B cell (primary cell): Measurements from ENCODE around the gene VASN. TPM values are rescaled to one million over a fixed set of nuclear protein-coding genes. Genes with fewer than 3 reads are reported as not detected.

Experiments
- ATAC-seq: fragments of 200-7000 bp; cut with Tn5 transposase; one replicate; pipeline ENCODE4 v1.10.0; 2021; ENCODE audit warnings: low read depth, mild to moderate bottlenecking, moderate number of reproducible peaks, moderate library complexity
- CTCF ChIA-PET: fragments of 350-600 bp; sonication (Branson Sonifier 250); formaldehyde crosslinking; loops from one replicate; lab custom pipeline; 2021; ENCODE audit warnings: antibody characterized with exemption, inconsistent platforms; lab: Charles Lee
- POLR2A ChIA-PET: fragments of 350-600 bp; sonication (Branson Sonifier 250); formaldehyde crosslinking; loops from one replicate; lab custom pipeline; 2021; ENCODE audit warnings: antibody characterized with exemption; lab: Charles Lee
- DNase-seq: peaks from one replicate; pipeline ENCODE4 v3.0.0; 2013
- H2AFZ ChIP-seq: 2 replicates; pipeline ENCODE4 v1.6.1; 2012; ENCODE audit warnings: mild to moderate bottlenecking, low read depth, low read length; ENCODE audit not compliant: insufficient read depth, poor library complexity, severe bottlenecking
- H3K27ac ChIP-seq, 2 donors: 1 replicate in 1 of 2; 2 replicates in 1 of 2; pipeline ENCODE4 v1.5.1; 2012 to 2013; ENCODE audit warnings: low read length in 2 of 2, mild to moderate bottlenecking in 2 of 2, moderate library complexity in 1 of 2
- H3K27me3 ChIP-seq, 4 experiments: fragments of 200-600 bp in 1 of 4; sonication (generic) in 1 of 4; replicated peaks in 1 of 4; 1 replicate in 2 of 4; 2 replicates in 2 of 4; pipeline versions ENCODE4 v1.6.1 to v1.7.0; 2013 to 2016; ENCODE audit warnings: low read length in 3 of 4, mild to moderate bottlenecking in 2 of 4, mixed read lengths in 1 of 4, moderate library complexity in 1 of 4; ENCODE audit not compliant: insufficient read depth in 4 of 4, control insufficient read depth in 3 of 4; ENCODE audit errors: control extremely low read depth in 1 of 4
- H3K36me3 ChIP-seq, 2 experiments: replicated peaks in 1 of 2; 1 replicate in 1 of 2; 2 replicates in 1 of 2; pipeline versions ENCODE4 v1.6.1 to v1.7.1; 2013; ENCODE audit warnings: low read length in 1 of 2; ENCODE audit not compliant: insufficient read depth in 2 of 2, control insufficient read depth in 1 of 2; ENCODE audit errors: control extremely low read depth in 1 of 2, extremely low read depth in 1 of 2
- H3K4me1 ChIP-seq, 2 donors: fragments of 200-600 bp in 1 of 2; sonication (generic) in 1 of 2; 1 replicate in 1 of 2; 2 replicates in 1 of 2; pipeline versions ENCODE4 v1.5.1 to v1.6.1; 2013 to 2017; ENCODE audit warnings: low read length in 2 of 2; ENCODE audit not compliant: control insufficient read depth in 2 of 2, insufficient read depth in 2 of 2
- H3K4me2 ChIP-seq: replicated peaks from 2 replicates; pipeline ENCODE3; 2012; ENCODE audit warnings: mild to moderate bottlenecking, low read depth, low read length; ENCODE audit not compliant: poor library complexity, severe bottlenecking
- H3K4me3 ChIP-seq, 5 experiments: fragments of 200-600 bp in 1 of 5; sonication (generic) in 1 of 5; 1 replicate in 3 of 5; 2 replicates in 2 of 5; pipeline versions ENCODE4 v1.5.1 to v1.7.0; 2011 to 2016; ENCODE audit warnings: low read length in 4 of 5, mild to moderate bottlenecking in 4 of 5, low read depth in 2 of 5, control low read depth in 1 of 5, moderate library complexity in 1 of 5; ENCODE audit not compliant: insufficient read depth in 1 of 5; ENCODE audit errors: control extremely low read depth in 1 of 5, extremely low read depth in 1 of 5
- H3K79me2 ChIP-seq: fragments of 200-600 bp; sonication (generic); one replicate; pipeline ENCODE4 v1.6.0; 2016; ENCODE audit warnings: low read length; ENCODE audit not compliant: control insufficient read depth, insufficient read depth
- H3K9ac ChIP-seq: fragments of 200-600 bp; sonication (generic); 2 replicates; pipeline ENCODE4 v1.6.1; 2017; ENCODE audit warnings: mild to moderate bottlenecking, low read length, moderate library complexity
- H3K9me3 ChIP-seq, 3 donors: one replicate each; pipeline versions ENCODE4 v1.6.1 to v1.7.1; 2013; ENCODE audit warnings: low read length in 2 of 3; ENCODE audit not compliant: control insufficient read depth in 2 of 3, insufficient read depth in 1 of 3; ENCODE audit errors: control extremely low read depth in 1 of 3
- H4K20me1 ChIP-seq: 2 replicates; pipeline ENCODE4 v1.6.0; 2012; ENCODE audit warnings: mild to moderate bottlenecking, low read length; ENCODE audit not compliant: insufficient read depth, control insufficient read depth, poor library complexity, severe bottlenecking
- H3K27ac Mint-ChIP-seq: one replicate; pipeline ENCODE4 v1.8.0; 2021; ENCODE audit warnings: mixed read lengths
- H3K27me3 Mint-ChIP-seq: one replicate; pipeline ENCODE4 v1.8.0; 2021; ENCODE audit warnings: mixed read lengths
- H3K4me1 Mint-ChIP-seq: one replicate; pipeline ENCODE4 v1.8.0; 2021; ENCODE audit warnings: mixed read lengths
- H3K4me3 Mint-ChIP-seq: one replicate; pipeline ENCODE4 v1.8.0; 2021; ENCODE audit warnings: mixed read lengths
- H3K9me3 Mint-ChIP-seq: one replicate; pipeline ENCODE4 v1.8.0; 2022; ENCODE audit warnings: mixed read lengths; ENCODE audit not compliant: insufficient read depth
- CTCF ChIP-seq: fragments of 200-600 bp; IDR thresholded peaks from one replicate; pipeline ENCODE4 v1.8.0; 2022; ENCODE audit warnings: antibody characterized with exemption, mild to moderate bottlenecking
- EZH2 ChIP-seq: IDR thresholded peaks from 2 replicates; pipeline ENCODE4 v1.6.1; 2012; ENCODE audit warnings: borderline replicate concordance, low read depth, mild to moderate bottlenecking, moderate library complexity, low read length; ENCODE audit not compliant: insufficient read depth, poor library complexity, severe bottlenecking
- WGBS: methylation state at CpG from one replicate; pipeline ENCODE4 v1.1.5; 2013; ENCODE audit warnings: missing lambda C conversion rate; ENCODE audit not compliant: insufficient coverage; 5-methylcytosine and 5-hydroxymethylcytosine counted together
- intact Hi-C: fragments of 100-400 bp; cut with micrococcal nuclease; formaldehyde crosslinking; loops from one replicate; pipeline ENCODE4 v1.10.0; 2022
- polyA plus RNA-seq: library from polyadenylated mRNA; depleted of rRNA; stranded (reverse); fragments of >200 nt; gene quantifications from 2 replicates; pipeline ENCODE4 v1.2.3, GENCODE V29; 2012
- total RNA-seq, 2 donors: library from RNA; stranded (reverse); fragments of 120-200 nt in 1 of 2; gene quantifications; 1 replicate in 1 of 2; 2 replicates in 1 of 2; pipeline versions ENCODE4 v1.2.3 to v1.2.4, GENCODE V29; 2013 to 2022

VASN gene
- total and polyA plus RNA-seq, 2 donors (not counting 1 experiment from before 2014, with no cell fraction given): 0.57 to 0.76 TPM

GRCh38 chr16:4407543-4408322, 36.1 kb downstream of the VASN start:
- TF ChIP-seq EZH2 (no peak), CTCF (no peak)
- Mint-ChIP-seq H3K27me3 (no peaks in the 10 kb centered on the region), H3K4me1 (peaks cover 4% of the 10 kb centered on the region), H3K4me3 (no peak overlapping the region), H3K27ac (no peak overlapping the region), H3K9me3 (no peaks in the 10 kb centered on the region)
- ChIA-PET POLR2A (no interaction called here), CTCF (no interaction called here)
- 99% methylated on average over 19 of the region's 22 CpGs for WGBS
- Histone ChIP-seq H3K9me3 (no peaks in the 10 kb centered on the region), H4K20me1 (peaks cover 88% of the 10 kb centered on the region), H3K36me3 (peaks cover 0 to 93% of the 10 kb centered on the region in 2 experiments), H3K4me3 (no peak overlapping the region), H3K27me3 (no peaks in the 10 kb centered on the region), H3K4me2 (no peak overlapping the region), H2AFZ (no peak overlapping the region), H3K4me1 (peaks cover 0 to 4% of the 10 kb centered on the region in 2 donors), H3K27ac (no peak overlapping the region), H3K79me2 (peaks cover 62% of the 10 kb centered on the region), H3K9ac (no peak overlapping the region)
- DNase-seq (peak; percentile 15), ATAC-seq (no peak)
- intact Hi-C loops: no loop called here

- no peak overlapping the region for H3K4me2 ChIP-seq
- POLR2A ChIA-PET: no interaction called here
- intact Hi-C loops: no loop called here
- TF ChIP-seq CTCF: no peak
- TF ChIP-seq EZH2: no peak
- no peaks in the 10 kb centered on the region for H3K27me3 ChIP-seq
- no peak overlapping the region for H3K9ac ChIP-seq
- no peaks in the 10 kb centered on the region for H3K27me3 Mint-ChIP-seq
- no peaks in the 10 kb centered on the region for H3K9me3 ChIP-seq
- H2AFZ ChIP-seq: no peak overlapping the region
- DNase-seq: no peak
- no peak overlapping the region for H3K4me3 Mint-ChIP-seq
- peaks cover 88% of the 10 kb centered on the region for H4K20me1 ChIP-seq
- H3K79me2 ChIP-seq: peaks cover 66% of the 10 kb centered on the region
- H3K9me3 Mint-ChIP-seq: no peaks in the 10 kb centered on the region
- H3K4me3 ChIP-seq: no peak overlapping the region
- H3K4me1 Mint-ChIP-seq: peaks cover 7% of the 10 kb centered on the region
- peaks cover 0 to 93% of the 10 kb centered on the region in 2 experiments for H3K36me3 ChIP-seq
- no peak overlapping the region for H3K27ac Mint-ChIP-seq
- 92% methylated on average over 10 of the region's 10 CpGs for WGBS
- H3K27ac ChIP-seq: no peak overlapping the region
- CTCF ChIA-PET: no interaction called here
- peaks cover 2 to 6% of the 10 kb centered on the region in 2 donors for H3K4me1 ChIP-seq
- ATAC-seq: no peak
Measured at GRCh38 chr16:4408323-4408690, 36.7 kb downstream of the VASN start.
